H9 (cell line): ENCODE results near the gene STXBP6. TPM values are rescaled to one million over a fixed set of nuclear protein-coding genes. Genes with fewer than 3 reads are reported as not detected.

Experiments used
- DNase-seq: peaks from one replicate; pipeline ENCODE4 v3.0.0-alpha.2; 2017
- H2AFZ ChIP-seq: one replicate; pipeline ENCODE4 v1.6.1; 2013; ENCODE audit warnings: mild to moderate bottlenecking, low read length, control low read depth, moderate library complexity
- H2AK5ac ChIP-seq: 2 replicates; pipeline ENCODE4 v1.6.1; 2013; ENCODE audit warnings: low read length, control low read depth, mixed read lengths; ENCODE audit not compliant: insufficient read length
- H2BK120ac ChIP-seq: one replicate; pipeline ENCODE4 v1.6.1; 2013; ENCODE audit warnings: low read depth, mild to moderate bottlenecking, low read length, control low read depth, inconsistent platforms; ENCODE audit not compliant: poor library complexity, severe bottlenecking
- H2BK12ac ChIP-seq: 2 replicates; pipeline ENCODE4 v1.6.1; 2013; ENCODE audit warnings: low read length, control low read depth, mixed read lengths, low read depth; ENCODE audit not compliant: insufficient read length
- H2BK15ac ChIP-seq: 2 replicates; pipeline ENCODE4 v1.6.1; 2013; ENCODE audit warnings: low read depth, low read length, control low read depth
- H2BK20ac ChIP-seq: one replicate; pipeline ENCODE4 v1.6.1; 2013; ENCODE audit warnings: low read depth, mild to moderate bottlenecking, low read length, control low read depth, inconsistent platforms; ENCODE audit not compliant: poor library complexity, severe bottlenecking
- H2BK5ac ChIP-seq: 2 replicates; pipeline ENCODE4 v1.6.1; 2013; ENCODE audit warnings: low read length, control low read depth, mixed read lengths; ENCODE audit not compliant: insufficient read length
- H3K14ac ChIP-seq: 2 replicates; pipeline ENCODE4 v1.6.1; 2013; ENCODE audit warnings: low read length, control low read depth; ENCODE audit not compliant: insufficient read depth
- H3K18ac ChIP-seq: 2 replicates; pipeline ENCODE4 v1.6.1; 2013; ENCODE audit warnings: low read depth, mild to moderate bottlenecking, mixed read lengths, low read length, control low read depth; ENCODE audit not compliant: insufficient read length
- H3K23ac ChIP-seq: 2 replicates; pipeline ENCODE4 v1.6.1; 2013; ENCODE audit warnings: low read length, control low read depth, mixed read lengths, low read depth; ENCODE audit not compliant: insufficient read length
- H3K23me2 ChIP-seq: 2 replicates; pipeline ENCODE4 v1.6.1; 2013; ENCODE audit warnings: low read depth, mild to moderate bottlenecking, mixed read lengths, low read length, control low read depth; ENCODE audit not compliant: insufficient read length, poor library complexity, severe bottlenecking
- H3K27ac ChIP-seq: 2 replicates; pipeline ENCODE4 v1.5.1; 2013; ENCODE audit warnings: low read length, control low read depth, mixed read lengths, low read depth; ENCODE audit not compliant: insufficient read length
- H3K27me3 ChIP-seq: 2 replicates; pipeline ENCODE4 v1.6.1; 2013; ENCODE audit warnings: low read length, control low read depth, inconsistent platforms; ENCODE audit not compliant: insufficient read depth
- H3K4ac ChIP-seq: 2 replicates; pipeline ENCODE4 v1.6.1; 2013; ENCODE audit warnings: low read depth, mild to moderate bottlenecking, control low read depth, inconsistent platforms, low read length, moderate library complexity
- H3K4me1 ChIP-seq: 2 replicates; pipeline ENCODE4 v1.6.1; 2013; ENCODE audit warnings: low read length, control low read depth, inconsistent platforms; ENCODE audit not compliant: insufficient read depth
- H3K4me2 ChIP-seq: 2 replicates; pipeline ENCODE4 v1.6.1; 2013; ENCODE audit warnings: low read length, control low read depth, mixed read lengths; ENCODE audit not compliant: insufficient read length, insufficient read depth
- H3K56ac ChIP-seq: 2 replicates; pipeline ENCODE4 v1.6.1; 2013; ENCODE audit warnings: low read depth, mild to moderate bottlenecking, mixed read lengths, low read length, control low read depth; ENCODE audit not compliant: insufficient read length
- H3K79me1 ChIP-seq: 2 replicates; pipeline ENCODE4 v1.6.1; 2013; ENCODE audit warnings: low read depth, mild to moderate bottlenecking, moderate library complexity, low read length, control low read depth, inconsistent platforms; ENCODE audit not compliant: insufficient read depth, poor library complexity, severe bottlenecking
- H3K79me2 ChIP-seq: 2 replicates; pipeline ENCODE4 v1.6.1; 2013; ENCODE audit warnings: low read length, control low read depth, inconsistent platforms; ENCODE audit not compliant: insufficient read depth
- H3K9ac ChIP-seq: 2 replicates; pipeline ENCODE4 v1.6.1; 2013; ENCODE audit warnings: low read length, control low read depth, mixed read lengths; ENCODE audit not compliant: insufficient read length; ENCODE audit errors: extremely low read depth
- H3K9me3 ChIP-seq: one replicate; pipeline ENCODE4 v1.6.1; 2013; ENCODE audit warnings: low read depth, low read length, inconsistent platforms; ENCODE audit not compliant: control insufficient read depth
- H3T11ph ChIP-seq: one replicate; pipeline ENCODE4 v1.6.1; 2013; ENCODE audit warnings: mild to moderate bottlenecking, low read length, control low read depth, inconsistent platforms
- H4K20me1 ChIP-seq: one replicate; pipeline ENCODE4 v1.6.1; 2013; ENCODE audit not compliant: control insufficient read depth, insufficient read length, insufficient read depth
- H4K5ac ChIP-seq: 2 replicates; pipeline ENCODE4 v1.6.1; 2013; ENCODE audit warnings: low read depth, mild to moderate bottlenecking, mixed read lengths, low read length, control low read depth; ENCODE audit not compliant: insufficient read length
- H4K8ac ChIP-seq: replicated peaks from 2 replicates; pipeline ENCODE4 v1.6.1; 2013; ENCODE audit warnings: low read length, control low read depth, mixed read lengths, low read depth; ENCODE audit not compliant: insufficient read length
- H4K91ac ChIP-seq: 2 replicates; pipeline ENCODE4 v1.6.1; 2013; ENCODE audit warnings: low read depth, mild to moderate bottlenecking, moderate library complexity, mixed read lengths, low read length, control low read depth; ENCODE audit not compliant: insufficient read length
- H3K27ac Mint-ChIP-seq, 3 experiments: 2 replicates in 2 of 3; 3 replicates in 1 of 3; pipeline ENCODE4 v1.8.0; 2020 to 2021; ENCODE audit warnings: mixed read lengths in 3 of 3, mild to moderate bottlenecking in 1 of 3, moderate library complexity in 1 of 3
- H3K27me3 Mint-ChIP-seq: 2 replicates; pipeline ENCODE4 v1.8.0; 2021; ENCODE audit warnings: low read depth, mild to moderate bottlenecking, moderate library complexity, mixed read lengths
- H3K36me3 Mint-ChIP-seq, 3 experiments: 2 replicates in 2 of 3; 3 replicates in 1 of 3; pipeline ENCODE4 v1.8.0; 2020 to 2021; ENCODE audit warnings: low read depth in 3 of 3, mixed read lengths in 3 of 3; ENCODE audit not compliant: insufficient read depth in 1 of 3
- H3K4me1 Mint-ChIP-seq, 2 experiments: 2 replicates each; pipeline ENCODE4 v1.8.0; 2020; ENCODE audit warnings: mixed read lengths in 2 of 2
- H3K4me3 Mint-ChIP-seq, 2 experiments: 2 replicates in 1 of 2; 3 replicates in 1 of 2; pipeline ENCODE4 v1.8.0; 2020 to 2021; ENCODE audit warnings: mild to moderate bottlenecking in 2 of 2, mixed read lengths in 2 of 2, moderate library complexity in 1 of 2
- H3K9me3 Mint-ChIP-seq, 2 experiments: 2 replicates in 1 of 2; 3 replicates in 1 of 2; pipeline ENCODE4 v1.8.0; 2020; ENCODE audit warnings: mild to moderate bottlenecking in 2 of 2, mixed read lengths in 2 of 2, moderate library complexity in 1 of 2
- CTCF ChIP-seq: fragments of 200-600 bp; sonication (generic); conservative IDR thresholded peaks from 3 replicates; pipeline ENCODE4 v1.8.0; 2021; ENCODE audit warnings: antibody characterized with exemption, mild to moderate bottlenecking
- WGBS: extraction: QIAGEN DNeasy Blood & Tissue Kit; methylation state at CpG from one replicate; pipeline ENCODE4 v1.1.7; 2013; ENCODE audit warnings: missing lambda C conversion rate, low lambda C conversion rate, mixed read lengths; ENCODE audit not compliant: insufficient read length; ENCODE audit errors: extremely low coverage; 5-methylcytosine and 5-hydroxymethylcytosine counted together
- total RNA-seq: library from RNA; stranded (reverse); gene quantifications from 2 replicates; pipeline ENCODE4 v1.2.1, GENCODE V29; 2021

Gene STXBP6
- total RNA-seq, 1 experiment from 2014 or later: 3.6 TPM

GRCh38 chr14:24992624-24993360 lies 57.2 kb downstream of the STXBP6 start:
- Histone ChIP-seq H3K56ac (no peak overlapping the region), H3K79me1 (no peaks in the 10 kb centered on the region), H2BK5ac (no peak overlapping the region), H3T11ph (no peak overlapping the region), H3K23ac (no peak overlapping the region), H2BK20ac (no peak overlapping the region), H2BK120ac (no peak overlapping the region), H2AK5ac (no peak overlapping the region), H2BK15ac (no peak overlapping the region), H3K23me2 (no peaks in the 10 kb centered on the region), H3K4ac (no peak overlapping the region), H4K20me1 (no peaks in the 10 kb centered on the region), H4K8ac (no peak overlapping the region), H3K9me3 (no peaks in the 10 kb centered on the region), H3K27me3 (no peaks in the 10 kb centered on the region), H3K4me1 (peaks cover 3% of the 10 kb centered on the region; the same call in 1 of the 2 replicates), H4K91ac (no peak overlapping the region), H3K18ac (no peak overlapping the region), H2BK12ac (no peak overlapping the region), H3K79me2 (no peaks in the 10 kb centered on the region), H4K5ac (no peak overlapping the region), H3K9ac (no peak overlapping the region), H3K4me2 (no peak overlapping the region), H2AFZ (no peak overlapping the region), H3K27ac (no peak overlapping the region), H3K14ac (no peak overlapping the region)
- Mint-ChIP-seq H3K36me3 (no peaks in the 10 kb centered on the region), H3K4me1 (peaks cover 0 to 3% of the 10 kb centered on the region in 2 experiments; a peak in 1 of 4 replicates), H3K27me3 (peaks cover 2% of the 10 kb centered on the region; the same call in 1 of the 2 replicates), H3K4me3 (no peak overlapping the region), H3K9me3 (no peaks in the 10 kb centered on the region), H3K27ac (no peak overlapping the region)
- TF ChIP-seq CTCF: no peak
- WGBS: no CpG with 5 or more reads among the region's 5 CpGs
- DNase-seq: no peak
